HG03064 (cell line): Measurements from ENCODE around the gene SLX4IP.
A peak's percentile ranks its signal among the peaks of the same experiment; 100 is the strongest.

Experiments used
- ATAC-seq: cut with Tn5 transposase; IDR thresholded peaks from one replicate; pipeline ENCODE4 v1.9.1; 2021; ENCODE audit warnings: low read depth; ENCODE audit not compliant: unreplicated experiment

The SLX4IP gene

DNA sequence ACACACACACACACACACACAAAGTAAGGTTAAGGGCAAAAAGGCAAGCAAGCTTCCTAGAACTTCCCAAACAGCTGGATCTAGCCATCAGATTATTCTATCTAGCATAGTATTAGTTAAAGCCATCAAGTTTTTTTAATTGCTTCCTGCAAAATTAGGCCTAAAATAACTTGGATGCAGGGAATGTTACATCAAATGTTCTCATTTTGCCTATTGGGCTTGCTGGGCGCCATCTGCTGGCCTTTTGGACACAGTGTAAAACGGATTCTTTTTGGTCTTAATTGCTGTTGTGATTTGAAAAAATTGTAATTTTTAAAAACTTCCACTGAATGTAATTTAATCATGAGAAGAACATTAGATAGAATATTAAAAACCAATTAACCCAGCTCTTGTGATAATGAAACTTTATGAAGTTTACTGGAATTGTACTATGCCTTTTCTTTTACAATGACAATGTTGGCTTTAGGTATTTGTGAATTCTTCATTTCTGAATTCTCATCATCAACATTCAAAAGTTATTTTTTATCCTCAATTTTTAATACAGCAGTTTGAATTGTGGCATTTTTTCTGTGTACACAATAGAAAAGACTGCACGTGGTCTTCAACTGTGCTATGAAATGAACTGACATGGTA, 7.9 kb upstream of the SLX4IP start:
- no peak for ATAC-seq

DNA sequence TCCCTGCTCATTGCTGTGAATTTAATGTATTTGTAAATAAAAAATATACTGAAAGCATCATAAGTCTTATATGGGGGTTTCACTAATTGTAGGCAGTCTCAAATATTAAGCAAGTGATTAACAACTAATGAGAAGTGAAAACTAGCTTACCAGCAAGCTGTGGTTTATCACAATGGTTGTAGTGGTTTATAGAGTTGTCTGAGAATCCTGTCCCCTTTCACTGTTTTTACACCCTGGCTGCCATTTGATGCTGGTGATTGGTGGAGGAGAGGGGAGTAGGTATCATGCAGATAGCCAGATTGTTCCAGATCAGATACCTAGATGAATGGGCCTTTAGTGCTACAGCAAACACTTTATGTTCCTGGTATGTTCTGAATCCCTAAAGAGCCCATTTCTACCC, 7.1 kb upstream of the SLX4IP start:
- ATAC-seq: peak; percentile 47

GRCh38 chr20:10429443-10429981, 5.6 kb upstream of the SLX4IP start:
- no peak for ATAC-seq

DNA sequence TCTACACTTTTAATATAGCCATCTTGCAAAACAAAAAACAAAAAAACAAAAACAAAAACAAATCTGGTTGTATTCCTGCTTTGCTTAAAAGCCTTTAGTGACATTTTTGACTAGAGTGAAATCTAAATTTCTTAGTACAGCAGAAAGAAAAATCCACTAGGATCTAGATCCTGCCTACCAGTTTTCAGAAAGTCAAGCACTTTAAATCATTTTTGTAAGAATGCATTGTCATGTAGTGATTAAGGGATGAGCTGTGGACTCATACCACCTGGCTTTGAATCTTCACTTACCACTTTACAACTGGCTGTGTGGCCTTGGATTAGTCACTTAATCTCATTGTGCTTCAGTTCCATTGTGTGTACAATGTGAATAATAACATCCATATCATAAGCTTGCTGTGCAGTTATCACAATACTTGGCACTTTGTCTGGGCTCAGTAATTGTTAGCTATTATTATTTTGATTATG, 5.1 kb upstream of the SLX4IP start:
- no peak for ATAC-seq

DNA sequence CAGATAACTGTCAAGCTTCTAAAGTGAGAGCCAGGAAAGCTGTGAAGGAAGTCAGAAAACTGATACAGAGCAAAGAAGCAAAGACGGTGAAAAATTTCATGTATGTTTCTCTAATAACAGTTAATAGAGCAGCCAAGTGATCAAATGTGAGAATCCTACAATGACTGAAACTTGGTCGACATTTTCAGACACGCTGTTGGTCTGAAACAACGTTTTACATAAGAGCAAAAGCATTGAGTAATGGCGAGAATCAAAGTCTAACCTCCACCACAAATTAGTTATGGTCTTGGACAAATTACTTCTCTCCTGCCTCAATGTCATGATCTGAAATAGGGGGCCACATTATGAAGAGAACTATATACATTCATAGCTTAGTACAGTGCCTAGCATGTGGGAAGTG, 4.4 kb upstream of the SLX4IP start:
- no peak for ATAC-seq

GRCh38 chr20:10432079-10432478, 3.0 kb upstream of the SLX4IP start:
- ATAC-seq: no peak

- no peak for ATAC-seq
These were observed 2.0 kb upstream of the SLX4IP start for GRCh38 chr20:10433014-10433622.

DNA sequence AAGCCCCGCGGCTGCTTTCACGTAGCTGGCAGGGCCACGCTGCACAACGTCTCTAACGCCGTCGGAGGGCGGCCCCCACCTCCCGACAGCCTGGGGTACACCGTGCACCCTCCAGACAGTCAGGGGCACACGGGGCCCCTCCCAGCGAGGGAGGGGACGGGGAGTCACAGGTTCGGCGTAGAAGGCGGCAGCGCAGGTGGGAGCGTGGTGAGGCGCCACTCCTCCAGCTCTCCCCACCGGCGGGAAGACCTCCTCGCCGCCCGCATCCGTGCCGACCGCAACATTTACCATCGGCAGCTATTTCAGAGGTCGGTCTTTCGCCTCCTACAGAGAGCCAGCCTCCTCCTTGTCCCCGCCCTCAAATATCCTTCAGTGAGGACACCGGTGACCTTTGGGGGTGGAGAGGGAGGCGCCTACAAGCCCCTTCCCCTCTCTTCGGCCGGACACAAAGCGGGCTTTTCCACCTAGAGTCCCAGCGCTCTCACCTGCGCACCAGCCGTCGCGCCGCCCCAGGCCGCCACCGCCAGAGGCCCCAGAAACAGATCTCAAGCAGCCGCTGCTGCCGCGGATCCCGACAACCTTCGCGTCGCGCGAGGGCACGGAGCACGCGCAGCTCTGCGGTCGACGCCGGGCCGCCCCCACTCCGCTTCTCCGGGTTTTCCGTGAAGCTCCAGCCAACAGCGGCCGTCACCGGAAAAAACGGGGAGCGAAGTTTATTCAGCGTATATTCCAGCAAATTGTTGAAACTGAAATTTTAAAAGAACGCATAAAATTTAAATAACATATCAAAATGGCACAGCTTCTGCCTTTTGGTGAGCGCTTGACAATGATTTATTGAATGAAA, 1.3 kb upstream of the SLX4IP start, which contains the start of gene MKKS:
MKKS (minus strand) TSS at position 600 of the 844 bp plus-strand sequence. CDS start 20,708 bp downstream, outside the sequence.
- peak; percentile 48 for ATAC-seq

DNA sequence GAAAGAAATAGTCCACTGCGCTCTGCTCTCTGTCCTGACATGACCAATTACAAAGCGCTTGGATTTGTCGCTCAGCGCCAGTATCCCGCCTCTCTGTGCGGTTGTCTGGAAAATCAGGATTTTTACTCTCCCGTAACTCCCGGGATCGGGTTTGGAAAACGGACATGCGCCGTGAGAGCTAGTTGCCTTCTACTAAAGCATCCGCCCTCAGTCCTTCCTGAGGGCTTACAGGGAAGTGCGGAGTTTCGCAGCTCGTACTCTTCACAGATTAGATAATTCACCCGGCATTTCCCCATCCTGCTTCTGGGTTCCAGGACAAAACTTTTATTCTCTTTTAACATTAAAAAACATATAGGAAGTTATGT, 656 bp upstream of the SLX4IP start:
- ATAC-seq: peak; percentile 44

DNA sequence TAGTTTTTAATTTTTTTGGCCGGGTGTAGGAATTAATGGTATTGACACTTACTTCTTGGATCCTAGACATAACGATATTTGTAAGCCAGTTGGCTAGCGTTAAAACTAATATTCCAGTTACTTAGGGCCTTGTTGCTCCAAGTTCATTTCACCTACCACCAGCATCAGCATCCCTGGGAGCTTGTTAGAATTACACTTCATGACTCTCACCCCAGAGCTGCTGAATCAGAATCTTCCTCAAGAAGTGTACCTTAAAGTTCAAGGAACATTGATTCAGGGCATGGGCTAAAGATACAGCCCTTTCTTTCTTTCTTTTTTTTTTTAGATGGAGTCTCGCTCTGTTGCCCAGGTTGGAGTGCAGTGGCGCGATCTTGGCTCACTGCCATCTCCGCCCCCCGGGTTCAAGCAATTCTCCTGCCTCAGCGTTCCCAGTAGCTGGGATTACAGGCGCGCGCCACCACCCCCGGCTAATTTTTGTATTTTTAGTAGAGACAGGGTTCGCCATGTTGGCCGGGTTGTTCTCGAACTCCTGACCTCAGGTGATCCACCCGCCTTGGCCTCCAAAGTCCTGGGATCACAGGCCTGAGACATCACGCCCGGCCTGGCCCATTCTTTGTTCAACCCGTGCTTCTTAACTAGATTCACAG, 1.1 kb downstream of the SLX4IP start:
- no peak for ATAC-seq

- ATAC-seq: no peak
These were observed 3.1 kb downstream of the SLX4IP start for GRCh38 chr20:10438217-10438616.

- no peak for ATAC-seq
These were observed 8.8 kb downstream of the SLX4IP start for GRCh38 chr20:10443936-10444335.

- ATAC-seq: no peak
These were observed 10.7 kb downstream of the SLX4IP start for GRCh38 chr20:10445758-10446157.

GRCh38 chr20:10447028-10447427, 11.9 kb downstream of the SLX4IP start:
- peak; percentile 90 for ATAC-seq

GRCh38 chr20:10448270-10449156, 13.4 kb downstream of the SLX4IP start:
- ATAC-seq: no peak

DNA sequence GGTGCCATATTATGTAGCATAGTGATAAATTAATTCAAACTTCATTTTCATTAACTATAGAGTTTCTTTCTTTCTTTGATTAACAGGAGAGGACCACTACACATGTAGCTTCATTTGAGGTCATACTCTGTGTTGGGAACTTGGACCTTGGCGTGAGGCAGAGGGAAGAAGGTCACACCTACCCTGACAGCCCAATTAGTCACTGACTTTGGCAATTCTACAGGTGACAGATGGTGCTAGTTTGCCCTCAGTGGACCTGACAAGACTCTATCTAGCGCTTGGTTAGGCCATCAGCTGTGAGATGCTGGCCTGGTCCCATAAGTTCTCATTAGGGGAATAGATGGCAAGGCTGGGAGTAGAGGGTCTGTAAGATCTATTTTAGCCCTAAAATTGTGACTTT, 14.2 kb downstream of the SLX4IP start:
- no peak for ATAC-seq

- peak; percentile 89 for ATAC-seq
These were observed 18.1 kb downstream of the SLX4IP start for GRCh38 chr20:10453241-10453640.

GRCh38 chr20:10454151-10454750, 19.1 kb downstream of the SLX4IP start:
- ATAC-seq: no peak

DNA sequence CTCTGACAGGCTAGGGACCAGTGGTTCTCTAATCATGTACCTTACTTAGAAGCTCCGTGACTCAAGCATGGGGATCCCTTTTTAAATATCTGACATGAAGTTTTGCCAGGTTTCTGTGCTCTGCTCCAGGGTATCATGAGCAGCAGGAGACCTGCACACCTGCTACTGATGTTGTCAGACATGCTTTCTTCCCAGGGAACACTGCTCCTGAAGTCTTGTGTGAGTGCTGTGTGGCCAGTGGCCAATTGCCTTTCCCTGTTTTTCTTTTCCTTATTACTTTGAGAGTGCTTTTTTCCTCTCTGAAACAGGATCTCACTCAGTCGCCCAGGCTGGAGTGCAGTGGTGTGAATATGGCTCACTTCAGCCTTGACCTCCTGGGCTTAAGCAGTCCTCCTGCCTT, 26.4 kb downstream of the SLX4IP start:
- no peak for ATAC-seq
